GM13977 (cell line): Measurements from ENCODE around the gene BMPR2.
"Not testable (repeated sequence)": the region's sequence is repeated elsewhere in the genome, so short reads cannot be mapped to it uniquely, and the experiment has no call there.

ENCODE experiments used
- DNase-seq: peaks from one replicate; pipeline ENCODE4 v3.0.0; 2012; ENCODE audit warnings: low spot score
- CTCF ChIP-seq: IDR thresholded peaks from 2 replicates; pipeline ENCODE4 v1.5.1; 2012; ENCODE audit warnings: mild to moderate bottlenecking, control low read depth; ENCODE audit not compliant: insufficient read depth; ENCODE audit errors: extremely low read depth, missing control alignments
- in situ Hi-C: fragments of 300-500 bp; cut with MboI; formaldehyde crosslinking; loops from one replicate; pipeline ENCODE4 v1.12.0; 2022; ENCODE audit warnings: low sequenced_read_pairs, low pct_unique_long_range_greater_than_20kb, mixed read lengths, inconsistent platforms; ENCODE audit not compliant: unreplicated experiment

The BMPR2 gene

GRCh38 chr2:202344178-202344577, 31.9 kb upstream of the BMPR2 start:
- no peak for TF ChIP-seq CTCF
- DNase-seq = no peak
- in situ Hi-C loops = no loop called here

- in situ Hi-C loops = no loop called here
- no peak for TF ChIP-seq CTCF
- DNase-seq = no peak
Measured at GRCh38 chr2:202346180-202346579, 29.9 kb upstream of the BMPR2 start.

GRCh38 chr2:202353430-202353829, 22.7 kb upstream of the BMPR2 start:
- no peak for TF ChIP-seq CTCF
- DNase-seq = no peak
- in situ Hi-C loops = no loop called here

GRCh38 chr2:202355993-202356505, 20.1 kb upstream of the BMPR2 start:
- DNase-seq = no peak
- in situ Hi-C loops = no loop called here
- no peak for TF ChIP-seq CTCF

GRCh38 chr2:202358924-202359323, 17.2 kb upstream of the BMPR2 start:
- DNase-seq, in situ Hi-C loops: not testable (repeated sequence)

GRCh38 chr2:202360646-202361045, 15.5 kb upstream of the BMPR2 start:
- no peak for TF ChIP-seq CTCF
- no peak for DNase-seq
- in situ Hi-C loops = no loop called here

- no peak for DNase-seq
- in situ Hi-C loops = no loop called here
- no peak for TF ChIP-seq CTCF
Measured at GRCh38 chr2:202361108-202361507, 15.0 kb upstream of the BMPR2 start.
